HG03354 (cell line): ENCODE results near the gene AMBP.

Experiments used
- ATAC-seq: cut with Tn5 transposase; IDR thresholded peaks from one replicate; pipeline ENCODE4 v1.9.1; 2021; ENCODE audit warnings: mild to moderate bottlenecking; ENCODE audit not compliant: unreplicated experiment, poor library complexity, severe bottlenecking

AMBP gene

DNA sequence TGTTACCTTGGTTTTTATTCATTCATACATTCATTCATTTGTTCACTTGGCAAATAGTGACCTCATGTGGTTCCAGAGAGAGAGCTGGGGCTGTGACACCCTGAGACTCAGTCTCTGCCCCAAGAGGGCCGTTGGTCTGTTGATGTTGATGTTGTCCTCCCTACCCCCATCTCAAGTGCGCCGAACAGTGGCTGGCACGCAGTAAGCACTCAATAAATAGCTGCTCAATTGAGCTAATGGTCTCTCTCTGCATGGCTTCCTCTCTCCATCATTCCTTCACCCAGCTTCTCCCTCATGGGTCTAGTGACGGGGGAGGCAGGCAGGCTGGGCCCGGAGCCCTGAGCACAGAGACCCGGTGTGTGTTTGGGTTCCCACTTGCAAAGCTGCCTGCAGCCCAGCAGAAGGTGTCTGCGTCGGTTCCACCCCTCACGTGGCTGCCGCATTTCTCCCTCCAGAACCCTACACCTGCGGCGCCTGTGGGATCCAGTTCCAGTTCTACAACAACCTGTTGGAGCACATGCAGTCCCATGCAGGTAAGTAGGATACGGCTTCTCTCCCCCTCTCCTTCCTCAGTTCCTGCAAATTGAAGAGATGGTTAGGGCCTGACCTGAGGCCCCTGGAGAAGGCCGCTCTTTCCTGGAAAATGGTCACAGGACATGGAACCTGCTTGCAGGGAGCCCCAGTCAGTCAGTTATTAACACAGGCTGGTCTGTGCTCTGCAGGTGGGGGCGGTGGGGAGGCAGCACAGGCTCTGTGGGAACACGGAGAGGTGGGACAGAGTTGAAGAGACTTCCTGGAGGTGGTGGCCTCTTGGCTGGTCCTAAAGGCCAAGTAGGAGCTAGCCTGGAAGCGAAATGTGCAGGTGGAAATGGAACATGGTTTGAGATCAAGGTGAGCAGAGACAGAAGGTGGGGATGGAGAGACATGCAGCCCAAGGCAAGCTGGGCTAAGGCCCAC, 42.0 kb downstream of the AMBP start:
- no peak for ATAC-seq

DNA sequence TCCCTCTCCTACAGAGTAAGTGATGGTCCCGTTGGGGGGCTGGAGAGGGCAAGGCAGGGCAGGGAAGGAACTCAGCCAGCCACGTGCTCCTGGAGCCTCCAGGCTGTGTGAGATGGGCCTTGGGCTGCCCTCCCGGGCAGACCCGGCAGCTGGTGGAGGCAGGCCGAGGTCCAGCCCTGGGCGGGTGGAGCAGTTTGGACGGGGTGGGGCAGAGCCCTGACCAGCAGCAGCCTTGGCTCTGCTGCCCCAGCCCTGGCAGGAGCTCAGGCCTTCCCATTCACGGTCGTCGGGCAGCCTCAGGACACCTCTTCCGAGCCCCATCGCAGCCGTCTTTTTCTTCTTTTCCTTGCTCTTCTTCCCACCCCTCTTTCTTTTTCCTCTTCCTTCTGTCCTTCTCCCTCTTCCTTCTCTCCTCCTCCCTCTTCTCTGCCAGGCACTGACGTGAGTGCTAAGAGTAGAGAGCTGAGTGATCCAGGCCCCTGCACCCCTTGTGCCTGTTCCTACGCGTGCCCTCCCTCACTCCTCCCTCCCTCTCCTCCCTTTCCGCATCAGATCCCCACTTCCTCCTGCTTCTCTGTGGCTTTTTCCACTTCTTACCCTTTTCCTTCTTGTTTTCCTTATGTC, 42.8 kb downstream of the AMBP start:
- ATAC-seq: no peak

DNA sequence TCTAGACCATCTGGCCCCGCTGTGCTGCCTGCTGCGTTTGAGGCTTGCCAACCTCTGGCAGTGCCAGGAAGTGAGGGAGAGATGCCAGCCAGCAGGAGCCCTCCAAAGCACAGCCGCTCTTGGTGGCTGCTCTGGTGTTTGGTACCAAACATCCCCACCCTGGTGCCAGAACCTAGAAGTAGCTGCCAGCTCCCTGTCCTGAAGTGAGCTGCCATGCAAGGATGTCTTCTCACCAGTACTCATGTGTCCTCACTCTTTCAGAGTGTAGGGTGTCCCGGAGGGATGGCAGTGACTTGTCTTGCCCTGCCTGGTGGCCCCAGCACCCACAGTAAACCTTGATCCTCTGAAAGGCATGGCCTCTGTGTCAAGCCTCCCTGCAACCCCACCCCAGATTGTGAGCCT, 43.4 kb downstream of the AMBP start:
- no peak for ATAC-seq

DNA sequence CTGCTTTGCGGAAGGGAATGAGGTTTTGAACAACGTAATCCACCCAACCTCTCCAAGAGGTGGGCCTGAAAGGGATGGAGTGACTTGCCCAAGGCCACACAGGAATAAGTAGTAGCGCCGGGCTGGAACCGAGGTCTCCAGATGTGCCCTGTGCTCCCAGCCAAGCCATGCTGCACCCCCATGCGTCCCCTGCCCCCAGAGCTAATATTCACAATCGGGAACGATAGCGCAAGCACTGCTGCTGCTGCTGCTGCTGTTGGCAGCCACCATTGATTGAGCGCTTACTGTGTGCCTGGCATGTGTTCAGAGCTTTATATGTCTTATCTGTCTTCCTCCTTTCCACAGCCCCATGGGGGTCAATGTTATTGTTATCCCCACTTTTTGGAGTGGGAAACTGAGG, 43.9 kb downstream of the AMBP start:
- no peak for ATAC-seq

DNA sequence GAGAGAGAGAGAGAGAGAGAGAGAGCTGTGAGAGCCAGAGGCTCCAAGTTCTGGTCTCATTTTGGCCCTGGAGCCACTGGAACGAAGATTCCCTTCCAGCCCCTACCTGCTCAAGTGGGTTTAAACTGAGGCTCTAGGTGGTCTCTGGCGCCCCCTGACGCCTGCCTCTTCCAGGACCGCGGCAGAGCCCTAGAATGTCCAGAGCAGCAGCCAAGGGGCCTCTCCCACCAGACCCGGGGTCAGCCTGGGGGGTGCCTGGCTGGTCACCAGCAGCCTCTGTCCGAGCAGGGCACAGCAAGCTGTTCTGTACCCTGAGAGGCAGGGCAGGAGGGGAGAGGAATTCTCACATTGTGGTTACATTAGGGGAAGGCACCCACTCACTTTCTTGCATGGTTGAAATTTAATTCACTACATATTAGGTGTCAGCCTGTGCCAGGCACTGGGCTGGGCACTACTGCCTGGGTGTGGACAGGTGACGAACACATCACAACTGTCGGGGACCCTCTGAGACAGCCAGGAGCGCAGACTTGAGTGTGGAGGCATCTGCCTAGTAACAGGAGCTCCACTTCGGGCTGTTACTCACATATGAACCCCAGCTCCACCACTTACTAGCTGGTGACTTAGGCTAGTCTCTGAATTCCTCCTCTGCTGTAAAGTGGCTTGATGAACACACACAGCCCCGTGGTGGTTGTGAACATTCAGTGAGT, 44.5 kb downstream of the AMBP start:
- ATAC-seq: no peak

DNA sequence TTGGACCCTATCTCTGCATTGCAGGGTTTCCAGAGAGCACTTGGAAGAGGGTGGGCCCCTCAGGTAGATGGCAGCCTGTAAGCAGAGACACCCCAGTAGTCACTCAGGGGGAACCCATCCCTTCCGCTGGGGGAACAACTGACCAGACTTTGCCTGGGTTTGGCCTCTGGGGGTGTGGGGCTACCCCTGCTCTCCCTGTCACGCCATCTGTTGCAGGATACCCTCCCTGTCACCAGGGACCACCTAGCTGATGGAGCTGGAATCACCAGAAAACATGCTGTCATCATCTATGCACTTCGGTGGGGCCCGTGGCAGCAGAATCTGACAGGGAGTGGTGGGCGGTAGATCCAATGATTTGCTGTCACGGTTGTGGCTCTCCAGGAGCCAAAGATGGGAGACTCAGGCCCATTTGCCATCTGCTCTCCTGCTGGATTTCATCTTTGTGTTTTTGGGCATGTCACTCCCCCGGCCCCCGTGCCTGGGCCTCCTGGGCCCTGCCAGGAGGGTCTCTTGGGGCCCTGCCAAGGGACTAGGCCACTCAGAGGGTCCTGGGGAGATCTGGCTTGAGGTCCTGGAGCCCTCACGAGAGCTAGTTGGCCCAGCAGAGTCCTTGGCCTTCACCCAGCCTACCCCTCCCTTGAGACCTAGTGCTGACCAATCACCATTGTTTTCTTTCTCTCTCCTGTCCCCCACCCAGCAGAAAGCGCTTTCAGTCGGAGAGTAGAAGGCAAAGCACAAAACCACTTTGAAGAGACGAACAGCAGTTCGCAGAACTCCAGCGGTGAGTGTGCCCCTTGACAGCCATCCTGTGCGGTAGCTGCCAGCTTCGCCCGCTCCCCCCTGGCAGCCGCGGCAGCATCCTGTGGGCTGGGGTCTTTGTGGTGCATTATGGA, 45.9 kb downstream of the AMBP start:
- no peak for ATAC-seq

DNA sequence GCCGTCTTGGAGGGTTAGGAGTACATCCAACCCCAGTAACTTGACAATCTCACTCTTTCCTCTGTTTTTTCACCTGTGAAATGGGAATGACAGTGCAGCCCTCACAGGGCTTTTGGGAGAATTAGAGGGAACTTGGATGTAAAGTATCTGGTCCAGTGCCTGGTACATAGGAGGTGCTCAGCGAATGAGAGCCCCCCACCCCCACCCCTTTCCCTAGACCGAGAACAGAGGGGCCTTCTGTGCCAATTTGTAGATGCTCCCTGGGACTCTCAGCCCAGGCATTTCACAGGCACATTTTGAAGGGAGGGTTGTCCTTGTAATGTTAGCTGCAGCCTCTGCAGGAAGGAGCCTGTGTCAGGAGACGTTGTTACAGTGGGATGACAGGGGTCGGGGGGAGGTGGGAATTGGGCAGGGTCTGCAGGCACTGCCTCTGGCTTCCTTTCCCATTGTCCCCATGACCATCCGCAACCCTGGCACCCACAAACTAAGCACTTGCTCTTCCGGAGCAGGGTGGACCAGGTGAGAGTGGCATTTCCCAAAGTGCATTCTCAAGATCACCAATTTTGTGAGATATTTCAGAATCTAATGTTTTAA, 47.0 kb downstream of the AMBP start:
- no peak for ATAC-seq

DNA sequence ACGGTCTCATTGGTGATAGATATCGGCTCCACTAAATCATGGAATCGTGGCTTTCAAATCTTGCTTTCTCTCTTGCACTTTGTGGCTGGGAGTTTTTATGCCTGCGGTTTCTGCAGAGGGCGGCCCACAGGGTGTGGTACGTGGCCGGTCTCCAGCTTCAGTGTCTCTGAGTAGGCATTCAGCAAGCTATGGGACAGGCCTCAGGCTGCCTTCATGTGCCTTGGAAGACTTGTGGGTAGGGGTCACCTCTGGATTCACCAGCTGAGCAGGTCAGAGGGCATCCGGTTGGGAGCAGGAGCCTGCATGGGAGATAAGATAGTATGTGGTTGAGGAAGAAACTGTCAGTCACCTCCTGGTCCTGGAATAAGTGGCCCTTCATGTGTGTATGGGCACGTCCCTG, 47.7 kb downstream of the AMBP start:
- ATAC-seq: no peak

DNA sequence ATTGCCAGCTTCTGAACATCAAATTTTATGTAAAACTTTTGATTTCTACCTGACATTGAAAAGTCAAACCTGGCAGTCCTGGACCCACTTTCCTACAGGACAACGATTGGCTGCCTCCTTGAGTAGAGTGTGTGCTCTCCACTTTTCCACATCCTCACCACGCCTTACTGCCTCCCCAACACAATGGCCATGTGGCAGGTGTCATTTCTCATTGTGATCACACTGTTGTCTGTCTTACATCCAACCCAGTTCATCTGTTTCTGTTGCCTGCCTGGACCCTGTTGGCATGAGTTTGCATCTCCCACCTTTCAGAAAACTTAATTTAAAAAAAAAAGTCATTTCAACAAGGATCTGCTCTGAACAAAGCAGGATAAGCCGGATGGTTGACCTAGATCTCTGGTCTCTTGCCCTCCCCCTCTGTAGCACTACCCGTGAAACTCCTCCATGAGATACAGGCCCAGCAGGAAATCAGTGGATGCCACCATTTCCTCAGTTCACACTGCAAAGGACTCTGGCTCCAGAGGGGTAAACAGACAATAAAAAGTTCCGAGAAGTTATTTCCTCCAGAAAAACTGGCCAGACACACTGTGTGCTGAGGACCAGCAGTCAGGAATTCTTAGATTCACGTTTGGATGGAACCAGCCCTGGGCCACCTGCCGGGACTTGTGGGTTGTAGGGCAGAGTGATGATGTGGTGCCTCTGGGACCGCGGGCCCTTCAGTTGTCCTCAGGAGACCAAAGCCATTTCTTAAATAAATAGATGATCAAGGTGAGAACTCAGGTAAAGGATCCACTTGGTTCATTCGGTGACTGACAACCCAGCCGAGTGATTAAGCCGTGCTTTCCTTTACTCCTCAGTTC, 48.6 kb downstream of the AMBP start:
- ATAC-seq: no peak

DNA sequence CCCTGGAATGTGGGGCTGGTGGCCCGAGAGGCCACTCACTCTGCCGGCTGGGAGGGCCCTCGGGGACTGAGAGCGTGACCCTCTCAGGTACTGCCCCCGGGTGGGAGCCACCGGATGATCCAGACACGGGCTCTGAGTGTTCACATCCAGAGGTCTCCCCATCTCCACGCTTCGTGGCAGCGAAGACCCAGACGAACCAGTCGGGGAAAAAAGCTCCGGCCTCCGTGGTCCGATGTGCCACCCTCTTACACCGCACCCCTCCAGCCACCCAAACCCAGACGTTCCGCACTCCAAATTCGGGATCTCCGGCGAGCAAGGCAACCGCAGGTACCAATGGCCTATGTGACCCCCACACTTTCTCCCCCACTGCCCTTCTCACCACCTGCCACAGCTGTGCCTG, 49.5 kb downstream of the AMBP start:
- ATAC-seq: no peak

DNA sequence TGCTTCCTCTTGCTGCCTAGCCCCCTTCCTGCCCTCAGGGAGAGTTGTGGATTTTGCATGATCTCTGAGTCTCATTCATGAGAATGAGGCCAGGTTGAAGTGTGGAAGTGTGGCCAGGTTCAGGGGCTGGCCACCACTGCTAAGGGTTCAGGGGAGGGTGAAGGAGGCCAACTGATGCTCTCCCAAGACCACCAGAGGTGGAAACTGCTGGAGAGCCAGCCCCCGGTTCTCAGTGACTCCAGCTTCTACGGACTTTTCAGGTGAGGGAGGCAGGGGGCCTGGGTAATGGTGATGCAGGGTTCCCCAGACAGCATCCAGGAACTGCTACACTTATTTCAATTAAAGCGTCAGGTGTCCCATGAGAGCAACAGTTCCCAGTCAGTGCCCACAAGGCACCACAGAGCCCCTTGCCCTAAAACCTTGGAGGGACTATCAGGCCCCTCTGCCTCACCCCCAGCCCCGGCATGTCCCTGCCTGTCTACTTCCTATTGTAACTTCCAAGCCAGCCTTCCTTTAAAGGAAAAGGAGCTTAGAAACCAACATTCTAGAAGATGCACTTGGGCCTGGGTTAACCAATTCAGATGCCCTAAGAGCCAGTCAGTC, 50.1 kb downstream of the AMBP start:
- no peak for ATAC-seq

DNA sequence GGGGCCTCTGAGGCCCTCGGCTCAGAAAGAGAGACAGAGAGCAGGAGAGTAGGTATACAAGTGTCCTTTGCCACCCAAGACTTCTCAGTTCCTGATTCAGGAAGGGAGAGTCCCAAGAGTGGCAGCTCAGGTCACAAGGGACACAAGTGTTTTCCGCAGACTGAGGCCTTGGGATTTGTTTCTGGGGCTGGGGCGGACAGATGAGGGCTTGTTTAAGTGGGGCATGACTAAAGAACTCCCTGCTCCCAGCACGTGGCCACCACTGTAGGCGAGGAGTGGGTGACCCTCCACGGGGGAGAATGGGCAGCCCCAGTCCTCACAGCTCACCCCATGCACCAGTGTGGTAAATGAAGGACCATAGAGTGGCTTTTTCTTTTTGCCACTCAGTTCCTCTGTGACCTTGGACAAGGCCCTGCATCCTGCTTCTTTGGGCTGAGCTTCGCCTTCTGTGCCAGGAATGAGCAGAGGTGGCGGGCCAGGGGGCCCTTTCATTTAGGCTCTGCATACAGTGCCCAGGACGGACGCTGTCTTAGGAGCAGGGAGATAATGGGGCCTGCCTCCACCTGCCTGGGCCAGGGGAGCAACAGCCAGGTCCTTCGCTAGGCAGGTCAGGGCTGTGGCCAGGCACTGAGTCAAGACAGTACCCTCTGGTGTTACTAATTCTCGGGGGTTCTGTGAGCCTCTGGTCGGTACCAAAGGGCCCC, 50.8 kb downstream of the AMBP start:
- no peak for ATAC-seq

DNA sequence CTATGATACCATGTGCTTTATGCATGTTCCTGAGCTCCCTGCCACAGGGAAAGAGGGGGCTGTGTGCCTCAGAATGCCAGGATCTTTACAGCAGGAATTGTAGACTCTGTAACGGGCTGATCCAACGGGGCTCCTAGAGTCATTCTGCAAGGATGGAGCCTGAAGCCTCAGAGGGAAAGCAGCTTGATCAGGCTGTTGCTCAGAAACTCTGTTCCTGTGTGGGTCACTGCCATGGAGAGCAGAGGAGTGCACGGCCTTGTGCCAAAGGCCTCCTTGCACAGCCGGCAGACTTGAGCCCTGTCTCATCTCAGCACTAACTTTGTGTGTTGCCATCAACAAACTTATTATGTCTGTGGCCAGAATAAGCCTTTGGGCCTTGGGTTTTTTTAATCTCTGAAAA, 51.8 kb downstream of the AMBP start:
- no peak for ATAC-seq

DNA sequence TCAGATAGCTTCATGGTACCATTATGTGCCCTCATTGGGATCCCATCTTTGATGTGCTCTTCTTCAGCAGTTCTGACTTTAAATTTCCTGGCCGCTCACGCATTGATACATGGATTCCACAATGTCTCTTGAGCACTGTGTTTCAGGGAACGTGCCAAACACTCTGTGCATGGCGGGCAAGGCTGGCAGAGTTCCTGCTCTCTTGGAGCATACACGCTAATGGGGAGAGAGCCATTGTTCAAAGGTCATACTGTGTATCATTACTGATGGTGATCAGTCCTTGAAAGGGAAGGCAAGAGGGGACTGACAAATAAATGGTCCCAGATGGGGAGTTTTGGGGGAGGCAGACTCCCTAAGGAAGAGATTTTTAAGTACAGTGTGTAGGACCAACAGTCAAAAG, 52.3 kb downstream of the AMBP start:
- ATAC-seq: no peak

DNA sequence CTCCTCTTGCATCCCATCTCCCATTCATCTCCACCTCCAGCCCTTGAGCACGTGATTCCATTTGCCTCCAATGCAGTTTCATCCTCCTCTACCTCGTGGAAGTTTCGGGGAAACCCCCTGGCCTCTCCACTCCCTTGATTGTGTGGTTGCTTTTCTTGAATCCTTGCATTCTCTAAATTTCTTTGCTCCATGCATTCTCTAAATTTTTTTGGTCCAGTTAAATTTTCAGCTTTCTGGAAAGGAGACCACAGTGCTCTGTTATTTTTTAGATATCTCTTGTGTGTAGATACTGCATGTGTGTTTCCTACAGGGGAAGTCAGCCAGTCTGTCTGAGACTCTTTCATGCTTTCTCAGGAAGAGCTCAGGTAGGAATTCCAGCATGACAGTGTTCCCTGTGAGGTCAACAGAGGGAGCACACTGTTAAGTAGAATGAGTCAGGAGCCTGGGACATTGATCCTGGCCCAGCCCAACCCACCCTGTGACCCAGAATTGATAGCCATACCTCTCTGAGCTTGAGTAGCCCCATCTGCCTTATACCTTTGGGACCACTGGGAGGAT, 52.8 kb downstream of the AMBP start:
- ATAC-seq: no peak

DNA sequence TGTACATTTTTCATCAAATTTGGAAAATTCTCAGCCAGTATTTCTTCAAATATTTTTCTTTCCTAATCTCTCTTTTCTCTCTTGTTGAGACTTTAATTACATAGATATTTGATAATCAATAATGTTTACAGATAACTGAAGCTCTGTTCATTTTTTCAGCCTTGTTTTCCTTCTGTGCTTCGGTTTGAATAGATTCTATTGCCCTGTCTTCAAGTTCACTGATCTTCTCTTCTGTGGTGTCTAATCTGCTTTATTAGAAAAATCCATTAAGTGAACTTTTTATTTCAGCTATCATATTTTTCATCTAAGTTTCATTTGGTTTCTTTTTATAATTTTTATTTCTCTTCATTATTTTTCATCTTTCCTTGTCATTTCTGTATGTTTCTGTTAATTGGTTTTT, 54.1 kb downstream of the AMBP start:
- ATAC-seq: no peak

DNA sequence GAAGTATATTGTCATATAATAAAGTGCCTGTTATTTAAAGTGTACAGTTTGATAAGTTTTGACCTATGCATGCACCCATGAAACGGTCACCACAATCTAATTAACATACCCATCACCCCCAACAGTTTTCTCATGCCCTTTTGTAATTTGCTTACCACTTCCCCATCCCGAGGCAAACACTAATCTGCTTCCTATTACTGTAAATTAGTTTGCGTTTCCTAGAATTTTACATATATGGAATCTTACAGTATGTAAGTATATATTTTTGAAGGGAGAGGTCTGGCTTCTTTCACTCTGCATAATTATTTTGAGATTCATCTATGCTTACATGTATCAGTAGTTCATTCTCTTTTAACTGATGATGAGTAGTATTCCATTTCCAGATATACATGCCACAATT, 56.5 kb downstream of the AMBP start:
- ATAC-seq: no peak
